NCI-H526 treated with DMSO at 0.1 percent for 48 hours (cell line): ENCODE results near the gene DCLK3.

Experiments
- DNase-seq: peaks from one replicate; lab custom pipeline; 2025; lab: John Stamatoyannopoulos, UW

DCLK3 gene

GRCh38 chr3:36677331-36678007, 86.9 kb downstream of the DCLK3 start:
- DNase-seq: no peak

- no peak for DNase-seq
These were observed 89.5 kb downstream of the DCLK3 start for GRCh38 chr3:36674816-36675215.

GRCh38 chr3:36669764-36670163, 94.6 kb downstream of the DCLK3 start:
- no peak for DNase-seq

GRCh38 chr3:36666166-36666565, 98.2 kb downstream of the DCLK3 start:
- no peak for DNase-seq

- DNase-seq: no peak
These were observed 100.6 kb downstream of the DCLK3 start for GRCh38 chr3:36663666-36664291.

GRCh38 chr3:36662626-36663025, 101.7 kb downstream of the DCLK3 start:
- DNase-seq: no peak
